ENCODE data around the gene GRM7.

- TF ChIP-seq ZBTB33 (IDR thresholded peaks at IDR 0.05; ENCODE audit: extremely low read depth, insufficient replicate concordance, low read length), result no peak
- no peak; a peak in 1 of 6 replicates for TF ChIP-seq CTCF (IDR thresholded peaks at IDR 0.05 in 2 of 3, conservative IDR thresholded peaks at IDR 0.05 in 1 of 3; ENCODE audit: borderline replicate concordance in 1 of 3, insufficient read depth in 1 of 3, low read depth in 2 of 3, low read length in 2 of 3)
- no peak for TF ChIP-seq ZFX (IDR thresholded peaks at IDR 0.05)
- no peak for TF ChIP-seq POLR2A (IDR thresholded peaks at IDR 0.05; ENCODE audit: borderline replicate concordance, extremely low read depth, insufficient read depth, insufficient read length)
These were observed 549.9 kb downstream of the GRM7 start for GRCh38 chr3:7410782-7411181.
